ENCODE measurements around the gene NR3C2. TPM values are rescaled to one million over a fixed set of nuclear protein-coding genes. Genes with fewer than 3 reads are reported as not detected.

Gene NR3C2
- total RNA-seq, 1 experiment from 2014 or later: 0.26 TPM

DNA sequence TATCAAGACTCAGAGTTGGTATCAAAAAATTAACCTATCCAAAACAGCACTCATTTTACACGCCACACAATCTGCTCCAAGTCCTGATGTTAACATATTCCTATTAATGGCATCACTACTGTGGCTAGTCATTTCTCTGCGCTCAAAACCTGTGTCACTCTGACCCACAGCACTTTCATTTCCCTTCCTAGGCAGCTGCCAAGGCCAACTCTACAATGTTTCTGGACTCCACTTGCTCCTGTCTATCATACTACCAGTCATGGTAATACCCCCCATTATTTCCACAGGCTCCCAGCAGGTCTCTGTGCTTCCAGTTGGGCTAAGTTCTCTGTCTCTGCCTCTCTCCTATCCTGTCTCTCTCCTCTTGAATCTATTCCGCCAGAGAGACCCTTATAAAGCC lies 323.6 kb downstream of the NR3C2 start:
- H3K36me3 ChIP-seq (ENCODE audit: control insufficient read depth, insufficient read depth, low read length): no peaks in the 10 kb centered on the region
- H3K4me1 ChIP-seq (ENCODE audit: control insufficient read depth, insufficient read depth, low read length): no peaks in the 10 kb centered on the region
- in situ Hi-C loops (cut with HindIII; ENCODE audit: low pct_unique_long_range_greater_than_20kb, low sequenced_read_pairs): no loop called here
- intact Hi-C loops (cut with micrococcal nuclease; ENCODE audit: unreplicated experiment): no loop called here
- H3K27me3 ChIP-seq (ENCODE audit: control insufficient read depth, insufficient read depth, low read length): no peaks in the 10 kb centered on the region
- POLR2A ChIA-PET: no interaction called here
- no peak overlapping the region for H3K27ac ChIP-seq (ENCODE audit: low read length)
- CTCF ChIA-PET: no interaction called here
- TF ChIP-seq CTCF (IDR thresholded peaks at IDR 0.05): no peak
- no peak for TF ChIP-seq POLR2AphosphoS5 (IDR thresholded peaks at IDR 0.05; ENCODE audit: low read depth, low read length)
- TF ChIP-seq REST (IDR thresholded peaks at IDR 0.05; ENCODE audit: insufficient read depth in 1 of 2, low read depth in 2 of 2, low read length in 1 of 2): no peak
- TF ChIP-seq SIN3A (IDR thresholded peaks at IDR 0.05; ENCODE audit: borderline replicate concordance, insufficient read depth, low read depth, low read length): no peak
- no peak for TF ChIP-seq TCF7L2 (IDR thresholded peaks at IDR 0.05; ENCODE audit: low read depth, low read length)
- no peaks in the 10 kb centered on the region for H3K9me3 ChIP-seq (ENCODE audit: control insufficient read depth, insufficient read depth, low read depth, low read length)
- no TSS peak for BruUV-seq (replicated peaks)
- no peak overlapping the region for H3K4me3 ChIP-seq (ENCODE audit: low read depth in 2 of 2, low read length in 2 of 2)
- DNase-seq (ENCODE audit: low read depth, low spot score) (no peak), ATAC-seq (no peak)

DNA sequence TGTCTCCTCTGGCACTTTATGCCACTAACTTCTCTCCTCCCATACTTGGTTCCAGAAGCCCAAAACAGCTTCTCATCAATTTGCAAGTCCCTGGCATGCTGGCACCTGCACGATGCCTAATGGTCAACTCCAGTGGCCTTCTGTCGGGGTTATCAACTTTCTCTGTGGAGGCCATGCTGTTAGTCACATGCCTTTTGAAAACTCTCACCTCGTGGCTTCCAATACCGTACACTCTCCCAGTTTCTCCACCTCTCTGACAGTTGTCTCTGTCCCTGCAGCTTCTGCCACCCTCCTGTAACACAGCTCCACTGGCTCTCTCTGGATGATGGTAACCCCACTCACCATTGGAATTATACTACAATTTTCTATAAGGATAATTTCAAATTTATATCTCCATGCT lies 324.0 kb downstream of the NR3C2 start:
- POLR2A ChIA-PET: no interaction called here
- TF ChIP-seq REST (IDR thresholded peaks at IDR 0.05; ENCODE audit: insufficient read depth in 1 of 2, low read depth in 2 of 2, low read length in 1 of 2): no peak
- no peak for TF ChIP-seq CTCF (IDR thresholded peaks at IDR 0.05)
- TF ChIP-seq POLR2AphosphoS5 (IDR thresholded peaks at IDR 0.05; ENCODE audit: low read depth, low read length): no peak
- no peak for TF ChIP-seq TCF7L2 (IDR thresholded peaks at IDR 0.05; ENCODE audit: low read depth, low read length)

More for the DNA sequence above, 324.0 kb downstream of the NR3C2 start:
- ATAC-seq: no peak
- Histone ChIP-seq H3K36me3 (ENCODE audit: control insufficient read depth, insufficient read depth, low read length) (no peaks in the 10 kb centered on the region), H3K27me3 (ENCODE audit: control insufficient read depth, insufficient read depth, low read length) (no peaks in the 10 kb centered on the region), H3K4me1 (ENCODE audit: control insufficient read depth, insufficient read depth, low read length) (no peaks in the 10 kb centered on the region), H3K27ac (ENCODE audit: low read length) (no peak overlapping the region), H3K9me3 (ENCODE audit: control insufficient read depth, insufficient read depth, low read depth, low read length) (no peaks in the 10 kb centered on the region), H3K4me3 (ENCODE audit: low read depth in 2 of 2, low read length in 2 of 2) (no peak overlapping the region)
- in situ Hi-C loops (cut with HindIII; ENCODE audit: low pct_unique_long_range_greater_than_20kb, low sequenced_read_pairs): no loop called here
- intact Hi-C loops (cut with micrococcal nuclease; ENCODE audit: unreplicated experiment): no loop called here
- CTCF ChIA-PET: no interaction called here
- DNase-seq (ENCODE audit: low read depth, low spot score): no peak
- no TSS peak for BruUV-seq (replicated peaks)

Data from Panc1 (cell line).